GM12878 (cell line): ENCODE results near the gene USP15.

ENCODE experiments used
- CTCF ChIP-seq, 3 experiments: IDR thresholded peaks in 2 of 3; conservative IDR thresholded peaks in 1 of 3; 2 replicates each; pipeline ENCODE4 v1.5.1; 2011; ENCODE audit warnings: low read depth in 3 of 3, low read length in 3 of 3, mild to moderate bottlenecking in 3 of 3, control low read depth in 2 of 3, moderate library complexity in 2 of 3, inconsistent platforms in 1 of 3, mixed read lengths in 1 of 3; ENCODE audit not compliant: control insufficient read depth in 2 of 3, insufficient read depth in 1 of 3; ENCODE audit errors: extremely low read depth in 1 of 3
- EGR1 ChIP-seq, 2 experiments: IDR thresholded peaks; 1 replicate in 1 of 2; 2 replicates in 1 of 2; pipeline ENCODE4 v1.6.1; 2011 to 2012; ENCODE audit warnings: low read depth in 2 of 2, low read length in 2 of 2, borderline replicate concordance in 1 of 2, mild to moderate bottlenecking in 1 of 2, moderate library complexity in 1 of 2
- RBBP5 ChIP-seq: fragments of 200-600 bp; sonication (generic); conservative IDR thresholded peaks from 2 replicates; pipeline ENCODE4 v1.6.1; 2016

GRCh38 chr12:62267480-62267879, 7.3 kb downstream of the USP15 start:
- TF ChIP-seq CTCF (IDR thresholded peaks at IDR 0.05 in 2 of 3, conservative IDR thresholded peaks at IDR 0.05 in 1 of 3; ENCODE audit: control insufficient read depth in 2 of 3, extremely low read depth in 1 of 3, insufficient read depth in 1 of 3, low read depth in 3 of 3, low read length in 3 of 3): no peak
- TF ChIP-seq EGR1 (IDR thresholded peaks at IDR 0.05; ENCODE audit: borderline replicate concordance in 1 of 2, low read depth in 2 of 2, low read length in 2 of 2): no peak
- TF ChIP-seq RBBP5: no peak
